ENCODE data around the gene ZNF143. TPM values are rescaled to one million over a fixed set of nuclear protein-coding genes. Genes with fewer than 3 reads are reported as not detected.
A peak's percentile ranks its signal among the peaks of the same experiment; 100 is the strongest.

Gene ZNF143
- total RNA-seq, 1 donor from 2014 or later = 28.2 TPM

GRCh38 chr11:9562716-9563115 is 101.9 kb downstream of the ZNF143 start:
- TF ChIP-seq, protein P1, sequence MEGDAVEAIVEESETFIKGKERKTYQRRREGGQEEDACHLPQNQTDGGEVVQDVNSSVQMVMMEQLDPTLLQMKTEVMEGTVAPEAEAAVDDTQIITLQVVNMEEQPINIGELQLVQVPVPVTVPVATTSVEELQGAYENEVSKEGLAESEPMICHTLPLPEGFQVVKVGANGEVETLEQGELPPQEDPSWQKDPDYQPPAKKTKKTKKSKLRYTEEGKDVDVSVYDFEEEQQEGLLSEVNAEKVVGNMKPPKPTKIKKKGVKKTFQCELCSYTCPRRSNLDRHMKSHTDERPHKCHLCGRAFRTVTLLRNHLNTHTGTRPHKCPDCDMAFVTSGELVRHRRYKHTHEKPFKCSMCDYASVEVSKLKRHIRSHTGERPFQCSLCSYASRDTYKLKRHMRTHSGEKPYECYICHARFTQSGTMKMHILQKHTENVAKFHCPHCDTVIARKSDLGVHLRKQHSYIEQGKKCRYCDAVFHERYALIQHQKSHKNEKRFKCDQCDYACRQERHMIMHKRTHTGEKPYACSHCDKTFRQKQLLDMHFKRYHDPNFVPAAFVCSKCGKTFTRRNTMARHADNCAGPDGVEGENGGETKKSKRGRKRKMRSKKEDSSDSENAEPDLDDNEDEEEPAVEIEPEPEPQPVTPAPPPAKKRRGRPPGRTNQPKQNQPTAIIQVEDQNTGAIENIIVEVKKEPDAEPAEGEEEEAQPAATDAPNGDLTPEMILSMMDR (IDR thresholded peaks at IDR 0.05; ENCODE audit: partially characterized antibody, unreplicated experiment) = no peak
- peaks cover 22% of the 10 kb centered on the region for H3K36me3 Mint-ChIP-seq (ENCODE audit: unreplicated experiment)
- H3K9me3 Mint-ChIP-seq (ENCODE audit: unreplicated experiment) = peaks cover 10% of the 10 kb centered on the region
- peaks cover 3% of the 10 kb centered on the region for H3K4me1 Mint-ChIP-seq (ENCODE audit: low read depth, unreplicated experiment)
- H3K27ac Mint-ChIP-seq (ENCODE audit: unreplicated experiment) = no peak overlapping the region
- H3K4me3 Mint-ChIP-seq (ENCODE audit: unreplicated experiment) = no peak overlapping the region
- DNase-seq = no peak
- peaks cover 1% of the 10 kb centered on the region for H3K27me3 Mint-ChIP-seq (ENCODE audit: unreplicated experiment)

- no peak overlapping the region for H3K27ac Mint-ChIP-seq (ENCODE audit: unreplicated experiment)
- DNase-seq = no peak
- TF ChIP-seq, protein P1 (IDR thresholded peaks at IDR 0.05; ENCODE audit: partially characterized antibody, unreplicated experiment) = no peak
- H3K9me3 Mint-ChIP-seq (ENCODE audit: unreplicated experiment) = peaks cover 10% of the 10 kb centered on the region
- no peak overlapping the region for H3K4me3 Mint-ChIP-seq (ENCODE audit: unreplicated experiment)
- peaks cover 3% of the 10 kb centered on the region for H3K4me1 Mint-ChIP-seq (ENCODE audit: low read depth, unreplicated experiment)
- H3K27me3 Mint-ChIP-seq (ENCODE audit: unreplicated experiment) = peaks cover 1% of the 10 kb centered on the region
- H3K36me3 Mint-ChIP-seq (ENCODE audit: unreplicated experiment) = peaks cover 22% of the 10 kb centered on the region
Observed at GRCh38 chr11:9563196-9563730, 102.5 kb downstream of the ZNF143 start.

DNA sequence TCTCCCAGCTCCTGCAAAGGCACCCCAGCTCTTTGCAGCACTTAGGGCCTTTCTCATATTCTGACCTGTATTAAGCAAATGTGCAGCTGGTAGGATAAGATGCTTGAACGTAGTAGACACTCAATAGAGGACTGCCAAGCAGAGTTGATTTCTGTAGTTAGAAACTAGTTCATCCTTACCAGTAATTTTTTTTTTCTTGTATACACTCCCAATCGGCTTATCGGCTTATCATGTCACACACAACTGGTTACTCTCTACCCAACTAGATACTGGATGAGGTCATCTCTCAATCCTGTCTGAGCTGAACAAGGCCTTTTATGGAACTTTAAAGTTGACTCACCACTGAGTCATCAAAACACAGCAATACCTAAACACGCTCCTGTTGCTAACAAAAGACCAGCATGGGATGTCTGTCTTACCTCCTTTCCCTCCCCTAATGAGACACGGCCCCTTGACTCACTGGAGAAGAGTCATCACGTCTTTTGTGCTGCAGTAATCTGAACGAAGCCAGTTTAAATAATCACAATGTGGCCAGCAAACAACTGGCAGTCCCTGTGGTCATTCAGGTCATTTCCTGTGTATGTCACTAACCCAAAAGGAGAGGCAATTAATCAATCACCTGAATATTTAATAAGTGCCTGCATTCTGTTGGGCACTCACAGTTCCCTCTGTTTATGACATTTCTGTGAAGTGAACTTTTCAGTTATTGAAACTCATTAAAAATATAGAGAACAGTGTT is 105.2 kb downstream of the ZNF143 start:
- no peak overlapping the region for H3K4me3 Mint-ChIP-seq (ENCODE audit: unreplicated experiment)
- peaks cover 3% of the 10 kb centered on the region for H3K4me1 Mint-ChIP-seq (ENCODE audit: low read depth, unreplicated experiment)
- peaks cover 1% of the 10 kb centered on the region for H3K27me3 Mint-ChIP-seq (ENCODE audit: unreplicated experiment)
- DNase-seq = no peak
- peaks cover 8% of the 10 kb centered on the region for H3K9me3 Mint-ChIP-seq (ENCODE audit: unreplicated experiment)
- H3K36me3 Mint-ChIP-seq (ENCODE audit: unreplicated experiment) = peaks cover 13% of the 10 kb centered on the region
- peak overlapping the region; percentile 55 for H3K27ac Mint-ChIP-seq (ENCODE audit: unreplicated experiment)
- TF ChIP-seq, protein P1 (IDR thresholded peaks at IDR 0.05; ENCODE audit: partially characterized antibody, unreplicated experiment) = no peak

- TF ChIP-seq, protein P1 (IDR thresholded peaks at IDR 0.05; ENCODE audit: partially characterized antibody, unreplicated experiment) = no peak
- DNase-seq = no peak
- H3K9me3 Mint-ChIP-seq (ENCODE audit: unreplicated experiment) = peaks cover 4% of the 10 kb centered on the region
- peaks cover 1% of the 10 kb centered on the region for H3K27me3 Mint-ChIP-seq (ENCODE audit: unreplicated experiment)
- peaks cover 3% of the 10 kb centered on the region for H3K4me1 Mint-ChIP-seq (ENCODE audit: low read depth, unreplicated experiment)
- peak overlapping the region; percentile 55 for H3K27ac Mint-ChIP-seq (ENCODE audit: unreplicated experiment)
- H3K4me3 Mint-ChIP-seq (ENCODE audit: unreplicated experiment) = no peak overlapping the region
- peaks cover 6% of the 10 kb centered on the region for H3K36me3 Mint-ChIP-seq (ENCODE audit: unreplicated experiment)
Observed at GRCh38 chr11:9566561-9567063, 105.8 kb downstream of the ZNF143 start.

DNA sequence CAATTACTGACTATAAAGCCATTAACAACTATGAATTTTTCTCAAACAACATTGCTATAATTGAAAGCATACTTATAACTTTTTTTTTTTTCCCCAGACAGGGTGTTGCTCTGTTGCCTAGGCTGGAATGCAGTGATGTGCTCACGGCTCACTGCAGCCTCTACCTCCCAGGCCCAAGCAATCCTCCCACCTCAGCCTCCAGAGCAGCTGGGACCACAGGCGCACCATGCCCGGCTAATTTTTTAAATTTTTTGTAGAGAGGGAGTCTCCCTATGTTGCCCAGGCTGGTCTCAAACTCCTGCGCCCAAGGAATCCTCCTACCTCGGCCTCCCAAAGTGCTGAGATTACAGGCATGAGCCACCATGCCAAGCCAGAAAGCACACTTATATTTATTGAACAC is 106.6 kb downstream of the ZNF143 start:
- Mint-ChIP-seq H3K36me3 (ENCODE audit: unreplicated experiment) (no peaks in the 10 kb centered on the region), H3K4me1 (ENCODE audit: low read depth, unreplicated experiment) (peaks cover 3% of the 10 kb centered on the region), H3K4me3 (ENCODE audit: unreplicated experiment) (no peak overlapping the region), H3K27me3 (ENCODE audit: unreplicated experiment) (peaks cover 3% of the 10 kb centered on the region), H3K9me3 (ENCODE audit: unreplicated experiment) (peaks cover 2% of the 10 kb centered on the region), H3K27ac (ENCODE audit: unreplicated experiment) (no peak overlapping the region)
- no peak for DNase-seq
- TF ChIP-seq, protein P1 (IDR thresholded peaks at IDR 0.05; ENCODE audit: partially characterized antibody, unreplicated experiment) = no peak
